Erythroblast (primary cell): ENCODE data around the gene IDH3A.
A peak's percentile ranks its signal among the peaks of the same experiment; 100 is the strongest.

Source experiments
- DNase-seq, 2 experiments: peaks; one replicate each; lab custom pipeline; 2025; lab: John Stamatoyannopoulos, UW
- GATA1 ChIP-seq: IDR thresholded peaks from 2 replicates; pipeline ENCODE4 v1.6.1; 2011; ENCODE audit warnings: low read depth, mild to moderate bottlenecking, control low read depth, low read length, moderate library complexity
- POLR2A ChIP-seq: IDR thresholded peaks from 2 replicates; pipeline ENCODE4 v1.6.1; 2011; ENCODE audit warnings: mild to moderate bottlenecking, low read length

IDH3A gene

GRCh38 chr15:78168608-78169007 is 19.4 kb downstream of the IDH3A start:
- no peak for DNase-seq
- TF ChIP-seq GATA1: no peak
- TF ChIP-seq POLR2A: no peak

DNA sequence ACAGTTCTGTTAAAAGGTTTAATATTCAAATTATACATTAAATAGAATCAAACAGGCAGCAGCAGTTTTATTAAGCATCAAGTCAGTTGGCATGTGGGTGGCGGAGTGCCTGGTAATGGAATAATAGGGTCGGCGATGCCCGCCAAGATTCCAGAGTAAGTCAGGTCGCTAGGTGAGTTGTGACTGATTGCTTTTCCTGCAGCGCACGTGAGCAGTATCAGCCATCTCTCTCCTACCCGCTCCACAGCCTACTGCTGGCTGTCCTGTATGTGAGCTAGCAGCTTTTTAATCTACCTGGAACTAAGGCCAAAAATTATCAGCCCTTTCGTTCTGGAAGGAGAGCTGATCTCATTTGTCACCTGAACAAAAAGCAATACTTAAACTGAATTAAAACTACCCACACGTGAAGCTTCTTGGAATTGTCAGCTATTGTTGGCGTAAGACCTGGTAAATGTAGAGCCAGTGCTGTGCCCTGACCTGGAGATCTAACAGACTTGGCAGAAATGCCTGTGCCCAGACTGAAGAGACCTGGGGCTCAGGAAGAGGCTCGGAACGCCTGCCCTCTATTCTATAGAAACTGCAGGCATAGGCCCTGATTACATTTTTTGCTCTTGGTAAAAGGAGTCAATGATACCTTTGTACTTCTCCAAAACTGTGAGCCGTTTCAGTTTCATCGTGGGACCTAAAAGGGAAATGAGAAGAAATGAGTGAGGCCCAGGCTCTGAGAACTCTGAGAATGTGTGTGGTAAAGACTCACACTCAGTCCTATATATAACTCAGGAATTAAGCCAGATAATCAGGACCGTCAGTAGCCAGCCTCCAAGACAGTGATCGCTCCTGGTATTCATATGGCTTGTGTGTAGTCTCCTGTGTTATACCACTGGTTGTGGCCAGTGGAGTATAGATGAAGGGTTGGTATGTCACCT is 21.9 kb downstream of the IDH3A start:
- no peak for DNase-seq
- TF ChIP-seq POLR2A (no peak), GATA1 (no peak)

DNA sequence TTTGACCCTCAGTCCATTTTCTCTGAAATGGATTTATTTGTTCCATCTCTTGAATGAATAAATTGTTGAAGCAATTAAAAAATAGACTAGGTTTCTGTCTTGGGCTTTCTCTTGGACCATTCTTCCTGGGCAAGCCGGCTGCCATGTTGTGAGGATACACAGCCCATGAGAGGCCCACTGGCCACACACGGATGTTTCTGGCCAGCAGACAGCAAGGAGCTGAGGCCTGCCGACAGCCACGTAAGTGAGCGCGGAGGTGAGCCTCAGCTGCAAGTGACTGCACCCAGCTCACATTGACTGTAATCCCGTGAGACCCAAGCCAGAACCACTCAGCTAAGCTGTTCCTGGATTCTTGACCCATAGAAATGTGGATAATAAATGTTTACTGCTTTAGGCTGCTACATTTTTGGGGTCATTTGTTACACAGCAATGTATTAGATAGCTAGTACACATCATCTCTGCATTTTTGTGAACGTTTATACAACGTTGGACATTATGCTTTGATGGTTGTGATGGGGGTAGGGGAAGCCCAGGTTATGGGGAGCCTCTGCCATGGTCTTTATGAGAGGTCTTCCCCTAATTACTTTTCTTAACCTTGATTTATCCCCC is 22.8 kb downstream of the IDH3A start:
- no peak for DNase-seq
- TF ChIP-seq POLR2A: no peak
- no peak for TF ChIP-seq GATA1

DNA sequence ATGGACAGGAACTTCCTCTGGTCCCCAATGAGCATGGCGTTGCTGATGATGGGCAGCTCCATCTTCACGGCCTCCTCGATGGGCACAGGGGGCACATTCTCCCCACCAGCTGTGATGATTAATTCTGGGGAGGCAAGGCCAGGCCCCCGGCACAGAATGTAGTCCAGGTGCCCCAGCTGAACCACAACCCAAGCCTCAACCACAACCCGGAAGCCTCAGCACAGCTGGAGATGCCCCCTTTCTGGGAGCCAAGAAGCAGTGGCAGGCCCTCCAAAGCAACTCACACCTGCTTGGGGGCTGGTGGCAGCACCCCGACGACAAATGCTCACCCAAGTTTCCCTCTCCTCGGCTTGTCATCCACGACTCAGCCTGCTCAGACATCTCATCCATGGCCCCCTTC is 25.2 kb downstream of the IDH3A start:
- no peak for DNase-seq

DNA sequence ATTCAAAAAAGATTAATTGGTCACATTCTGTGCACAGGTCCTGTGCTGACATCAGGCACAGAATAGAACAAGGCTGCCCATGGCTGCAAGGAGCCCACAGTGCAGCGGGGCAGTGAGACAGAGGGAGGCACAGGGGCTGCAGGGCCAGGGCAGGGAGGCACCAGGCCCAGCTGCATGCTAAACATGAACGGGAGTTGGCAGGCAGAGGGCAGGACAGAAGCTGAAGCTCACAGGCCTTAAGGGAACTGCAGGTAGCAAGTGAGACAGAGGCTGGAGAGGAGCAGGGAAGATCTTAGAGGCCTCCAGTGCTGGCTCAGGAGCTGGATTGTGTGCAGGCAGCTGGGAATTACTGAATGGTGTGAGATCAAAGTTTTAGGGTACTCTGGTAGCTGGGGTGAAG is 26.2 kb downstream of the IDH3A start:
- no peak for DNase-seq
- TF ChIP-seq POLR2A (no peak), GATA1 (no peak)

More for the DNA sequence above, 25.2 kb downstream of the IDH3A start:
- no peak for TF ChIP-seq GATA1
- no peak for TF ChIP-seq POLR2A

DNA sequence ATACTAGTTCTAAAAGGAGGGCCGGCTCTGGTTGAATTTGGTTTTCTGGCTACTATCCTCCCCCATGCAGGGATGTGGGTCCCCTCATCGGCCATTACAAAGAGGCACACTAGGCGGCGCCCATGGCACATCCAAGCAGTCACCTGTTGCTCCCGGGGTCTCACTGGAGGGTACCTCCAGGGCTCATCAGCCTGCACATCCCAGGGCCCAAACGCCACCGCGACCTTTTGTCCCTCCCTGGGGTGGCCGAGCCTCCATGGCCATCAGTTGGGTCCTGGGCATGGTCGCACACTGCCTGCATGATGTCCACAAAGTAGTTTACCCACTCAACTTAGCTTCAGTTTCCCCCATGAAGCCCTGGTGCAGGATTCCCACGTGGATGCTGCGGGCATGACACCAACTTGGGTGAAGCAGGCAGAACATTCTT is 28.3 kb downstream of the IDH3A start:
- TF ChIP-seq GATA1 (no peak), POLR2A (no peak)
- DNase-seq: peak; percentile 43 to 60

GRCh38 chr15:78178064-78178463 is 28.9 kb downstream of the IDH3A start:
- DNase-seq: no peak
- TF ChIP-seq POLR2A: no peak
- TF ChIP-seq GATA1: no peak

- TF ChIP-seq GATA1 (no peak), POLR2A (no peak)
- DNase-seq: no peak
Measured at GRCh38 chr15:78179286-78179840, 30.2 kb downstream of the IDH3A start.

DNA sequence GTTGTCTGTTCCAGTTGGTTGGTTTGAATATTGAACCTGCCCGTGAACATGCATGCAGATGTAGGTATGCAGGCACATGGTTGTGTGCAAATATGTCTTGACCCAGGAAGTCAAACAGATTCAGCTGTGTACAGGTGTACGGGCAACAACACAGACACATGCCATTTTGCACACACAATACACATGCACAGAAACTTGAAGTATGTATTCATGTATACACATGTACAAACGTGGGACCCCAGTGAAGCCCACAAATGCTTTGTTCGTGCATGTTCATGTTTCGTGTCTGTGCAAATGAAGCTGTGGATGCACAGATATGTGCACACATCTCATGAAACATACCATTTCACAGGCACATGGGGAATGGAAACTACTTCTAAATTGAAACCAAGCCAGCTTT is 30.7 kb downstream of the IDH3A start:
- TF ChIP-seq GATA1: no peak
- DNase-seq: no peak

DNA sequence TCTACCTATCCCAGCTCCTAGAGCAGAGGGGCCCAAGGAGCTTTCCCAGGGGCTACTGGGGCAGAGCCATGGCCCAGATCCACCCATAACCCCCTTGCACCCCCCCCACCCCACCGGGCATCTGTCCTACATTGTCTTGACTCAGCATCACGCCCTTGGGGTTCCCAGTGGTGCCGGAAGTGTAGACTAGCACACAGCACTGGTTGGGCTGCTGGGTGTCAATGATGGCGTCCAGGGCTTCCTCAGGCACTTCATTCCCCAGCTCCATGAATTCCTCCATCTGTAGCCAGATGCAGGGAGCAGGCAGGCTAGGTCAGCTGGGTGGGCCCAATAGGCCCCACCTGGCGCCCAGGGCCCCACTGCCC is 33.2 kb downstream of the IDH3A start:
- TF ChIP-seq POLR2A (no peak), GATA1 (no peak)
- no peak for DNase-seq

DNA sequence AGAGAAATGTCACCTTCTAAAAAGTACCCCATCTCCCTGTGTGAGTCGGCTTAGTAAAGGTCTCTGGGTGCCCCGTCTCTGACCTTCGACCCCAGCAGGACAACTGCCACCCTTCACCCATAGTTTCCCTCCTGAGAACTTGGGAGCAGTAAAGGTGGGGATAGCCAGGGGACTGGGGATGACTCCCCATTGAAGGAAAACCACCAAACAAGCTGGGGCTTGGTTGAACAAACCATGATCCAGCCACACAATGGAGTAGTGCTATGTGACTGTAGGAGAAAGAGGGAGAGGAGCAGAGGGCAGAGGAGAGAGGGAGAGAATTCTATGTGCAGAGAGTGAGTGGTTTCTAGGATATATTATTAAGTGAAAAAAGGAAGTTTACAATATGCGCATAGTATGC is 33.7 kb downstream of the IDH3A start:
- no peak for DNase-seq
- TF ChIP-seq POLR2A (no peak), GATA1 (no peak)

- no peak for DNase-seq
- TF ChIP-seq POLR2A (no peak), GATA1 (no peak)
Measured at GRCh38 chr15:78192826-78193594, 43.8 kb downstream of the IDH3A start.

GRCh38 chr15:78193731-78194567 is 44.8 kb downstream of the IDH3A start:
- DNase-seq: no peak
- no peak for TF ChIP-seq POLR2A
- TF ChIP-seq GATA1: no peak
